GM18868 (cell line): ENCODE data around the gene FGF2.
"Not testable (repeated sequence)": the region's sequence is repeated elsewhere in the genome, so short reads cannot be mapped to it uniquely, and the experiment has no call there.

ENCODE experiments used
- ATAC-seq: cut with Tn5 transposase; IDR thresholded peaks from one replicate; pipeline ENCODE4 v1.9.1; 2021; ENCODE audit warnings: mild to moderate bottlenecking, moderate library complexity; ENCODE audit not compliant: unreplicated experiment

FGF2 gene

GRCh38 chr4:122845066-122845465, 18.4 kb downstream of the FGF2 start:
- no peak for ATAC-seq

- peak; percentile 70 for ATAC-seq
Observed at GRCh38 chr4:122845760-122846159, 19.1 kb downstream of the FGF2 start.

- ATAC-seq = no peak
Observed at GRCh38 chr4:122847931-122848330, 21.3 kb downstream of the FGF2 start.

- not testable (repeated sequence) for ATAC-seq
Observed at GRCh38 chr4:122849789-122850188, 23.2 kb downstream of the FGF2 start.

GRCh38 chr4:122851568-122851967, 24.9 kb downstream of the FGF2 start:
- no peak for ATAC-seq

- no peak for ATAC-seq
Observed at GRCh38 chr4:122854447-122855352, 28.1 kb downstream of the FGF2 start.

- ATAC-seq = no peak
Observed at GRCh38 chr4:122855353-122855890, 28.8 kb downstream of the FGF2 start.

GRCh38 chr4:122857160-122857559, 30.5 kb downstream of the FGF2 start:
- no peak for ATAC-seq

GRCh38 chr4:122858705-122859104, 32.1 kb downstream of the FGF2 start:
- no peak for ATAC-seq

- no peak for ATAC-seq
Observed at GRCh38 chr4:122861172-122861943, 34.7 kb downstream of the FGF2 start.

- no peak for ATAC-seq
Observed at GRCh38 chr4:122863639-122864038, 37.0 kb downstream of the FGF2 start.

- no peak for ATAC-seq
Observed at GRCh38 chr4:122865425-122865824, 38.8 kb downstream of the FGF2 start.

GRCh38 chr4:122868235-122868634, 41.6 kb downstream of the FGF2 start:
- not testable (repeated sequence) for ATAC-seq

- ATAC-seq = no peak
Observed at GRCh38 chr4:122873146-122873545, 46.5 kb downstream of the FGF2 start.

GRCh38 chr4:122873821-122874593, 47.4 kb downstream of the FGF2 start:
- ATAC-seq = no peak

GRCh38 chr4:122875949-122876348, 49.3 kb downstream of the FGF2 start:
- no peak for ATAC-seq

GRCh38 chr4:122876456-122876855, 49.8 kb downstream of the FGF2 start:
- no peak for ATAC-seq

- ATAC-seq = no peak
Observed at GRCh38 chr4:122879001-122879400, 52.4 kb downstream of the FGF2 start.

- no peak for ATAC-seq
Observed at GRCh38 chr4:122882857-122883735, 56.5 kb downstream of the FGF2 start.

- ATAC-seq = no peak
Observed at GRCh38 chr4:122884499-122884898, 57.9 kb downstream of the FGF2 start.
